Tibial nerve (tissue), 4 donors: Measurements from ENCODE around the gene RHEX. TPM values are rescaled to one million over a fixed set of nuclear protein-coding genes. Genes with fewer than 3 reads are reported as not detected.

ENCODE experiments used
- DNase-seq, 2 donors: peaks; one replicate each; pipeline ENCODE4 v3.0.0-alpha.2; 2019; ENCODE audit warnings: low spot score in 2 of 2
- H3K27ac ChIP-seq, 4 donors: fragments of 200-600 bp; sonication (generic) in 3 of 4; one replicate each; pipeline ENCODE4 v1.5.1; 2017 to 2019; ENCODE audit warnings: mild to moderate bottlenecking in 1 of 4
- H3K27me3 ChIP-seq, 2 donors: fragments of 200-600 bp; sonication (generic) in 1 of 2; one replicate each; pipeline versions ENCODE4 v1.5.1 to v1.6.0; 2017 to 2019
- H3K36me3 ChIP-seq, 3 donors: fragments of 200-600 bp; sonication (generic); one replicate each; pipeline ENCODE4 v1.5.1; 2018 to 2019
- H3K4me1 ChIP-seq, 4 donors: fragments of 200-600 bp; sonication (generic) in 3 of 4; one replicate each; pipeline ENCODE4 v1.5.1; 2017 to 2019
- H3K4me3 ChIP-seq, 4 donors: fragments of 200-600 bp; sonication (generic) in 3 of 4; one replicate each; pipeline ENCODE4 v1.5.1; 2017 to 2019; ENCODE audit warnings: mild to moderate bottlenecking in 1 of 4, moderate library complexity in 1 of 4
- H3K9me3 ChIP-seq, 4 donors: fragments of 200-600 bp; sonication (generic) in 3 of 4; one replicate each; pipeline ENCODE4 v1.5.1; 2017 to 2019
- EP300 ChIP-seq, 2 donors: sonication (generic); formaldehyde crosslinking; IDR thresholded peaks; one replicate each; pipeline ENCODE4 v1.6.1; 2017; ENCODE audit warnings: antibody characterized with exemption in 2 of 2, mild to moderate bottlenecking in 1 of 2
- POLR2A ChIP-seq, 2 donors: fragments of 450-650 bp; IDR thresholded peaks; one replicate each; pipeline ENCODE4 v1.6.1; 2017; ENCODE audit warnings: antibody characterized with exemption in 2 of 2, mild to moderate bottlenecking in 2 of 2, moderate library complexity in 2 of 2
- WGBS, 2 donors: methylation state at CpG; one replicate each; pipeline ENCODE4 v1.1.5; 2018; 5-methylcytosine and 5-hydroxymethylcytosine counted together
- total RNA-seq, 4 donors: library from RNA; depleted of rRNA; stranded (reverse); fragments of >200 nt; gene quantifications; one replicate each; pipeline ENCODE4 v1.1.0, GENCODE V29; 2016
- TF ChIP-seq, protein P1 (sequence below), 5 experiments: fragments of 200-600 bp in 3 of 5; fragments of 450-650 bp in 2 of 5; sonication (generic) in 3 of 5; IDR thresholded peaks; one replicate each; pipeline ENCODE4 v1.5.1; 2016 to 2019; ENCODE audit warnings: antibody characterized with exemption in 5 of 5, mild to moderate bottlenecking in 3 of 5, moderate library complexity in 2 of 5

Gene RHEX
- total RNA-seq, 4 donors from 2014 or later = 1.2 to 4.8 TPM; not detected in 2

DNA sequence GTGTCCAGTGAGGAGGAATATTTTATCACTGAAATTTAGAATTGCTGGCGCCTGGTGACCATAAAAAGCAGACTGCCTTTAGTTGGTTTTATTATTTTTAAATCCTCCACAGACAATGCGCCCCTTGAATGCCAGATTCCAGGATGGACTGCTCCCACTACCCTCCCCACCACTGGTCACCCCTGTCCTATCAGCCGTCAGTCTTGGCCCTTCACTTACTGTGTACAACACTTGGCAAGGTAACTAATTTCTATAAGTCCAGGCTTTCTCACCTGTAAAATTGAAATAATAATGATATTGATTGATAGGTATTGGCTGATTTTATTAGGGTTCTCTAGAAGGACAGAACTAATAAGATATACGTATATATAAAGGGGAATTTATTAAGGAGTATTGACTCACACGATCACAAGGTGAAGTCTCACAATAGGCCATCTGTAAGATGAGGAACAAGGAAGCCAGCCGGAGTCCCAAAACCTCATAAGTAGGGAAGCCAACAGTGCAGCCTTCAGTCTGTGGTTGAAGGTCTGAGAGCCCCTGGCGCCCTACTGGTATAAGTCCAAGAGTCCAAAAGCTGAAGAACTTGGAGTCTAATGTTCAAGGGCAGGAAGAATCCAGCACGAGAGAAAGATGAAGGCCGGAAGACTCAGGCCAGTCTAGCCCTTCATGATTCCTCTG is 17.8 kb downstream of the RHEX start:
- Histone ChIP-seq H3K27ac (no peak overlapping the region), H3K4me3 (no peak overlapping the region), H3K27me3 (no peaks in the 10 kb centered on the region), H3K4me1 (peaks cover 0 to 5% (median 0%) of the 10 kb centered on the region in 4 donors), H3K9me3 (no peaks in the 10 kb centered on the region), H3K36me3 (no peaks in the 10 kb centered on the region)
- no peak for DNase-seq
- WGBS, 2 donors = 78 to 86% methylated on average over 9 of the region's 9 CpGs
- no peak for TF ChIP-seq EP300 (IDR thresholded peaks at IDR 0.05)
- TF ChIP-seq, protein P1, sequence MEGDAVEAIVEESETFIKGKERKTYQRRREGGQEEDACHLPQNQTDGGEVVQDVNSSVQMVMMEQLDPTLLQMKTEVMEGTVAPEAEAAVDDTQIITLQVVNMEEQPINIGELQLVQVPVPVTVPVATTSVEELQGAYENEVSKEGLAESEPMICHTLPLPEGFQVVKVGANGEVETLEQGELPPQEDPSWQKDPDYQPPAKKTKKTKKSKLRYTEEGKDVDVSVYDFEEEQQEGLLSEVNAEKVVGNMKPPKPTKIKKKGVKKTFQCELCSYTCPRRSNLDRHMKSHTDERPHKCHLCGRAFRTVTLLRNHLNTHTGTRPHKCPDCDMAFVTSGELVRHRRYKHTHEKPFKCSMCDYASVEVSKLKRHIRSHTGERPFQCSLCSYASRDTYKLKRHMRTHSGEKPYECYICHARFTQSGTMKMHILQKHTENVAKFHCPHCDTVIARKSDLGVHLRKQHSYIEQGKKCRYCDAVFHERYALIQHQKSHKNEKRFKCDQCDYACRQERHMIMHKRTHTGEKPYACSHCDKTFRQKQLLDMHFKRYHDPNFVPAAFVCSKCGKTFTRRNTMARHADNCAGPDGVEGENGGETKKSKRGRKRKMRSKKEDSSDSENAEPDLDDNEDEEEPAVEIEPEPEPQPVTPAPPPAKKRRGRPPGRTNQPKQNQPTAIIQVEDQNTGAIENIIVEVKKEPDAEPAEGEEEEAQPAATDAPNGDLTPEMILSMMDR (IDR thresholded peaks at IDR 0.05) = no peak
- TF ChIP-seq POLR2A (IDR thresholded peaks at IDR 0.05) = no peak

DNA sequence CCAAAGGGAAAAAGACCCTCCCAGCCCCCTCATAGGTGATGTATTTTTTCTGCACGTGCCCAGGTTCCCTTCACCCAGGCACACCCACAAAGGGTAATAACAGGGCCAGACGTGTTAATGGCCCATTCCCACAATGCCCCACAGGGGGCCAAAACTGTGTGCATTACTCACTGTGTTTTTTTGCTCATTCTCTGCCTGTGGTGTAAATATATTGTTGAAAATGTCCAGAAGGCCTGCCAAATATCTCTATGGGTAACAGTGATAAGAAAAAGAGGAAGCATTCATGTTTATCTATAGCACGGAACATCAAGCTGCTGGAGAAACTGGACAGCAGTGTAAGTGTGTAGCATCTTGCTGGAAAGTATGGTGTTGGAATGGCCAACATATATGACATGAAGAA is 21.9 kb downstream of the RHEX start:
- Histone ChIP-seq H3K4me1 (no peaks in the 10 kb centered on the region), H3K9me3 (no peaks in the 10 kb centered on the region), H3K4me3 (no peak overlapping the region), H3K36me3 (no peaks in the 10 kb centered on the region), H3K27ac (no peak overlapping the region), H3K27me3 (no peaks in the 10 kb centered on the region)
- WGBS, 2 donors = 53 to 58% methylated on average over 3 of the region's 3 CpGs
- DNase-seq = no peak
- no peak for TF ChIP-seq POLR2A (IDR thresholded peaks at IDR 0.05)
- TF ChIP-seq, protein P1 (IDR thresholded peaks at IDR 0.05) = no peak
- TF ChIP-seq EP300 (IDR thresholded peaks at IDR 0.05) = no peak

DNA sequence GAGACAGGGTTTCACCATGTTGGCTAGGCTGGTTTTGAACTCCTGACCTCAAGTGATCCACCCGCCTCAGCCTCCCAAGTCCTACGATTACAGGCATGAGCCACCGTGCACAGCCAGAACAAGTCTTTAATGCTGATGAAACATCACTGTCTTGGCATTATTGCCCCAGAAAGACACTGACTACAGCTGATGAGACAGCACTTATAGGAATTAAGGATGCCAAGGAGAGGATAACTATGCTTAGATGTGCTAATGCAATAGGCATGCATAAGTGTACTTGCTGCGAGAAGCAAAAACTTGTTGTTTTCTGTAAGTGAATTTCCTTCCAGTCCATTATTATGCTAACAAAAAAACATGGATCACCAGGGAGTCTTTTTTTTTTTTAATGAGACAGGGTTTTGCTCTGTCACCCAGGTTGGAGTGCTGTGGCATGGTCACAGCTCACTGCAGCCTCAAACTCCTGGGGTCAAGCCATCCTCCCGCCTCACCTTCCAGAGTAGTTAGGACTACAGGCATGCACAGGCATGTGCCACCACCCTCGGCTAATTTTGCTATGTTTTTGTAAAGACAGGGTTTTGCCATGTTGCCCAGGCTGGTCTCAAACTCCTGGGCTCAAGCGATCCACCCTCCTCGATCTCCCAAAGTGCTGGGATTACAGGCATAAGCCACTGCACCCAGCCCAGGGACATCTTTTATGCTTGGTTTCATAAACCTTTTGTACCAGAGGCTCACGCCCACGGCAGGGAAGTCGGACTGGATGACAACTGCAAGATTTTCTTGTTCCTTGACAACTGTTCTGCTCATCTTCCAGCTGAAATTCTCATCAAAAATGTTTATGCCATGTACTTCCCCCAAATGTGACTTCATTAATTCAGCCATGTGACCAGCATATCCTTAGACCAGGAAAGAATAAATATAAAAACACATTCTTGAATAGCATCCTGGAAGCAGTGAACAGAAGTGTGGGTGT is 23.1 kb downstream of the RHEX start:
- H3K27ac ChIP-seq = no peak overlapping the region

DNA sequence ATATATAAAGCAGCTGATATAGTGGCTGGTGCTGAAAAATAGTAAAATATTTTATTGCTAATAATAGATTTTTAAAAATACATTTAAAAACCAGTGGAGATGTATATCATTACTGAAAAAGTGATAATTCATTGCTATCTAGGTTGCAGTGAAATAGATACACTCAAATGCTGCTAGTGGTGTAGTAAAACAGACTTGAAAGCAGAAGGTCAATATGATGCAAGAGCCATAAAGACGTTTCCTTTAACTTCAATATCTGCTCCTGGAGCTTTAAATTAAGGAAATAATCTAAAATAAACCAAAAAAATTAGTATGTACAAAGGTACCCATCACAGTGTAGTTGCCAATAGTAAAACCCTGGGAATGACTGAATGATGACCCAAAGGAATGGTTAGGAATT is 26.2 kb downstream of the RHEX start:
- Histone ChIP-seq H3K27me3 (no peaks in the 10 kb centered on the region), H3K9me3 (no peaks in the 10 kb centered on the region), H3K27ac (no peak overlapping the region), H3K36me3 (no peaks in the 10 kb centered on the region), H3K4me3 (no peak overlapping the region), H3K4me1 (no peaks in the 10 kb centered on the region)
- no peak for TF ChIP-seq EP300 (IDR thresholded peaks at IDR 0.05)
- TF ChIP-seq POLR2A (IDR thresholded peaks at IDR 0.05) = no peak
- WGBS, 2 donors = 65 to 68% methylated on average over 1 of the region's 1 CpG
- no peak for DNase-seq

More for the DNA sequence above, 23.1 kb downstream of the RHEX start:
- Histone ChIP-seq H3K4me3 (no peak overlapping the region), H3K27me3 (no peaks in the 10 kb centered on the region), H3K36me3 (no peaks in the 10 kb centered on the region), H3K9me3 (no peaks in the 10 kb centered on the region), H3K4me1 (no peaks in the 10 kb centered on the region)
- no peak for DNase-seq
- no peak for TF ChIP-seq POLR2A (IDR thresholded peaks at IDR 0.05)
- TF ChIP-seq, protein P1 (IDR thresholded peaks at IDR 0.05) = no peak
- TF ChIP-seq EP300 (IDR thresholded peaks at IDR 0.05) = no peak
- 73% methylated on average over 11 of the region's 11 CpGs for WGBS, 2 donors

DNA sequence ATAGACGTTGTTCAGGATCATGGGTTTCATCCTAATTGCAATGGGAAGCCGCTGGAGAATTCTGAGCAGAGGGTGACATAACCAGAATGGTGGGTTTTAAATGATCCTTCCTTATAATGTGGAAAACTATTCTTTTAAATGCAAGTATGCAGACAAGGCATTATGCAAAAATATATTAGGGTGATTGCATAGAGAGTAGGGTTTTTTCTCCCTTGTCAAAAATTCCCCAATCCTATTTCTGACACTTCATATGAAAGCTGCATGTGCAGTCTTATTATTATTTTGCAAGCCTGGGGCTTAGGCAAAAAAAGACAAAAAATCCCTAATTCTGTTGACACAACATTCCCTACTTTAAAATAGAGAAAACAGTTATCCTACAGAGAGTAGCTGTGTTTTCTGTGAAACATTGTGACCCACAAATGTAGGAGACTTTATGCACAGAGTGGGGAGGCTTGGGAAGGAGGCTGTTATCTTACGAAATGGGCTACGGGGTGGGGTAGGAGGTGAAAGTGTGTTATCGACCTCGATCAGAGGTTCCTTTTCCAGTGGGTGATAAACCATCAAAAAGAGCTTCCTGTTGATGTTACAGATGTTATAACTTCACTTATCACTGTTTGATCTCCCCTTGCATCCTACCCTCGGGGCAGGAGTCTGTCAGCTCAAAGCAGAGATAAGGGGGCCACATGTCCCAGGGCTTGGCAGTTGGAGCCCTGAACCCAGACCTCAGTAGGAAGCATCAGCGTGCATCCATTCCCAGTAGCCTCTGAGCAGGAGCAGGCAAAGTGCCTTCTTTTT is 27.2 kb downstream of the RHEX start:
- Histone ChIP-seq H3K9me3 (no peaks in the 10 kb centered on the region), H3K4me3 (no peak overlapping the region), H3K4me1 (no peaks in the 10 kb centered on the region), H3K27ac (no peak overlapping the region), H3K36me3 (no peaks in the 10 kb centered on the region), H3K27me3 (no peaks in the 10 kb centered on the region)
- no peak for DNase-seq
- TF ChIP-seq POLR2A (IDR thresholded peaks at IDR 0.05) (no peak), EP300 (IDR thresholded peaks at IDR 0.05) (no peak)
- TF ChIP-seq, protein P1 (IDR thresholded peaks at IDR 0.05) = no peak
- 58 to 60% methylated on average over 8 of the region's 8 CpGs for WGBS, 2 donors
